CD4-positive, alpha-beta T cell treated with Interleukin-12 subunit alpha and Interleukin-12 subunit beta, for 1 hour (primary cell): ENCODE data around the gene CFHR2.
"Not testable (repeated sequence)": the region's sequence is repeated elsewhere in the genome, so short reads cannot be mapped to it uniquely, and the experiment has no call there.

Source experiments
- DNase-seq: peaks from one replicate; pipeline ENCODE4 v3.0.0-alpha.2; 2020

The CFHR2 gene

DNA sequence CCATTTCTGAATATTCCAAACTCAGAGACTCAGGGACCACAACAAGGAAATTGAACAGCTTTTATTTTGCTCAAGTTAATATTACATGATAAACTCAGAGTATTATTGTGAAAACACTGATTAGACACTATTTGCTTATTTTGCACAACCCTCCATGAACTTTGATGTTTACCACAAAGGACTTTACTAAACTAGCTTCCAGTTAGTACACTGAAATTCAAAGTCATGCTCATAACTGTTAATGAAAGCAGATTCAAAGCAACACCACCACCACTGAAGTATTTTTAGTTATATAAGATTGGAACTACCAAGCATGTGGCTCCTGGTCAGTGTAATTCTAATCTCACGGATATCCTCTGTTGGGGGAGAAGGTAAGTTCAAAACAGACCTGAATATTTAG lies at the start of gene CFHR2:
Gene CFHR2, plus strand, starts transcription at position 171 of the 400 bp plus-strand sequence. Its CDS starts 143 bp downstream, at position 314.
- DNase-seq = not testable (repeated sequence)

DNA sequence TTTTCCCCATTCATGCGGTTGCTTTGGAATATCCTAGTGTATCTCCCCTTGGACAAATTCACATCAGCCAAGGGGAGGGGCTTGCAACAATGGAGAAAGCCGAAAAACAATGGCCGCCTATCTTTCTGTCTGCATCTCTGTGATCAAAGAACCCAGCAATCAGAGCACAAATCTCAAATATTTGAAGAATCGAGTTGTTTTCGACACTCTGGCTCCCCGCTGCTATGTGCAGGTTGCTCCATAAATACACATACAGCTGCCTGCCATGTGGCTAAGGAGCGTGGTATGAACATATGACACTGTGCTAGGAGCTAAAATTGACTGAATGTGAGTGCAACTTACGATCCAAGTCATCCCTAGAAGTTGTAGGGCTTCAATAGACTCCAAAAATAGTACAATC lies 47.2 kb upstream of the CFHR2 start:
- DNase-seq = no peak

- DNase-seq = no peak
Observed at GRCh38 chr1:196897158-196897828, 46.2 kb upstream of the CFHR2 start.

DNA sequence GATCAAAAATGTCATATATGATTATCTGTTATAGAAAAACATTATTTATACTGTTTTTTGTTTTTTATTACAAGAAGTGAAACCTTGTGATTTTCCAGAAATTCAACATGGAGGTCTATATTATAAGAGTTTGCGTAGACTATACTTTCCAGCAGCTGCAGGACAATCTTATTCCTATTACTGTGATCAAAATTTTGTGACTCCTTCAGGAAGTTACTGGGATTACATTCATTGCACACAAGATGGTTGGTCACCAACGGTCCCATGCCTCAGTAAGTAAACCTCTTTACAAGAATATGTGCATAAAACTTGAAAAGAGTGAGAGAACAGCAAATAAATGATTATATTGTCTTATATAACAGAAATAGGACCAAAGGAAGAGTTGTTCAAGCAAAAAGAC lies 41.2 kb upstream of the CFHR2 start:
- DNase-seq = no peak

GRCh38 chr1:196910215-196910614 lies 33.3 kb upstream of the CFHR2 start:
- no peak for DNase-seq

DNA sequence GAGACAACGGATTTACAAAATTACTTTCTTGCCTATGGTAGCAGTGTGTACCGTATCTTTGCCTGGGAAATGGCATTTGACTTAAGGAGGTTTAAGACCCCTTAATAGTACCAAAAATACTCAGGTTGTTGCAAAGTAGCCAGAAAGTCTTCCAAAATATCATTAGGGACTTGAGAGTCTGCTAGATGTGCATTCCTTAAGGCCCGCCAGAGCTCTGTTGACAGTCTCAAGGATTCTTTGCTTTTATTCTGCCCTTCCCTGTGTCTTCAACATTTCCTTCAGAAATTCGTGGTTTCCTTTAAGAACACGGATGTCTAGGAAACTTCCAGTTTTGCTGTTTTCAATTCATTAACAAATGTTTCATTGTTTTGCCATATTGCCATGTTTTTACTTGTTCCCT lies 31.3 kb upstream of the CFHR2 start:
- DNase-seq = not testable (repeated sequence)

DNA sequence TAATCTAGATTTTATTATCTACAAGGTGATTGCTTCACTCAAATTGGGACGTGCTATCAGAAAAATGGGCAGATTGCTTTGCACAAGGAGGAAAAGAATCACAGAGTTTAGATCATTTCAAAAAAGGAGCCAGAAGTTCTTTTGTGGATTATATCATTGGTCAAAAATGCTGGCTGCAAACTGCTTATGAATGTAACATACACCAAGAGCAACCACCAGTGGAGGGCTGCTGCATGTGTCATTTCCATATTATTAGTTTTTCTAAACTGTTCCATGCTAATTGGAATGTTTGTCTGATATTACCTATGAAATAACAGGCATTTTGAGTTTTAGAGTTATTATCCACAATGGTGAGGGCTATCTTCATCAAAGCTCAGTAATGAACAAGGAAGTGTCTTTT lies 16.7 kb upstream of the CFHR2 start:
- DNase-seq = not testable (repeated sequence)

DNA sequence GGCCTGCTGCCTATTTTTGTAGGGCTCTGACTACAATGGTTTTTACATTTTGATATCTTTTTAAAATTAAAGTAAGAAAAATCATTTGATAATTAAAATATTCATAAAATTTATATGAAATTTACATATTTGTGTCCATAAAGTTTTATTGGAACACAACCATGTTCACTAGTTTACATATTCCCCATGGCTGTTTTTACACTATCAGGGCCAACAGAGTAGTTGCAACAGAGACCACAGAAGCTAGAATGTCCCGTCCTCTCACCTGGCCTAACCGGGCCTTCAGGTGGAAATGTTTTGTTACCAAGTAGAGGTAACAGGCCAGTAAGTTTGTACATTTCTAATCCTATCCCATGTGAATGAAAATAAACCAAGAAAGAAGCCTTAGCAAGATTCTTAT lies 10.7 kb upstream of the CFHR2 start:
- not testable (repeated sequence) for DNase-seq

DNA sequence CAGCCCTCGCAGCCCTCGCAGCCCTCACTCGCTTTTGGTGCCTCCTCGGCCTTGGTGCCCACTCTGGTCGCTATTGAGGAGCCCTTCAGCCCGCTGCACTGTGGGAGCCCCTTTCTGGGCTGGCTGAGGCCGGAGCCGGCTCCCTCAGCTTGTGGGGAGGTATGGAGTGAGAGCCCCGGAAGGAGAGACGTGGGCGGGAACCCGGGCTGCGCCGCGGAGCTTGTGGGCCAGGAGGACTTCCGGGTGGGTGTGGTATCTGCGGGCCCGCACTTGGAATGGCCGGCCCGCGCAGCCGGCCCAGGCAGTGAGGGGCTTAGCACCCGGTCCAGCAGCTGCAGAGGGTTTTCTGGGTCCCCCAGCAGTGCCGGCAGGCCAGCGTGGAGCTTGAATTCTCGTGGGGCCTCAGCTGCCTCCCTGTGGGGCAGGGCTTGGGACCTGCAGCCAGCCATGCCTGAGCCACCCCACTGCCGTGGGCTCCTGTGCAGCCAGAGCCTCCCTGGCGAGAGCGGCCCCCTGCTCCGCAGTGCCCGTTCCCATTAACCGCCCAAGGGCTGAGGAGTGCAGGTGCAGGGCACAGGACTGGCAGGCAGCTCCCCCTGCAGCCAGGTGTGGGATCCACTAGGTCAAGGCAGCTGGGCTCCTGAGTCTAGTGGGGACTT lies 9.9 kb upstream of the CFHR2 start:
- DNase-seq = no peak

- not testable (repeated sequence) for DNase-seq
Observed at GRCh38 chr1:196941474-196941873, 2.1 kb upstream of the CFHR2 start.

DNA sequence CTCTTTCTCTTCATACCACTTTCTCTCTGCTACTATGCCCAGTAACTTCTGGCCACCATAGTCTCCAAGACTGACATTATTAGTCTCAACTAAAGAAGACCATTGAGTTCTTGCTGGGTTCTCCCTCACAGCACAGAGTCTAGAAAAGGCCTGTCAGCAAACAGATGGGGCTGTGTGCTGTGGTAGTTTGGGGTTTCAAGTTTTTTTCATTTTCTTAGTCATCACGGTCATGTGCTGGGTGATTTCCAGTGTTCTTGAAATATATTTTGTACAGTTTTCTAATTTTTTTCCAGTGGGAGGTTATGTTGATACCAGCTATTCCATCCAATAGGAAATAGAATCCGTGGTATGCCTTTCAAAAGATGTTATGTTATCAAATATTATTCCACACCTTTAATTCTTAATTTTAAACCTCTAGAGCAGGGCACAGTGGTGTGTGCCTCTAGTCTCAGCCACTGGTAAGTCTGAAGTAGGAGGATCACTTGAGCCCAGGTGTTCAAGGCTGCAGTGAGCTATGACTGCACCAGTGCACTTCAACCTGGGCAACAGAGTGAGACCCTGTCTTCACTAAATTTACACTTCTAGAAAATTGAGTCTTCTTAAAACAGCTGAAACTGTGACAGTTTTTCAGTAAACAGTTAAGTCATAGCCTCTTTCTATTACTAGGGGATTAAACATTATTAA lies 8.3 kb downstream of the CFHR2 start:
- DNase-seq = no peak

- DNase-seq = no peak
Observed at GRCh38 chr1:196954778-196955177, 11.2 kb downstream of the CFHR2 start.

GRCh38 chr1:196955926-196956325 lies 12.4 kb downstream of the CFHR2 start:
- no peak for DNase-seq

GRCh38 chr1:196960854-196961253 lies 17.3 kb downstream of the CFHR2 start:
- DNase-seq = no peak

GRCh38 chr1:196970182-196970581 lies 26.6 kb downstream of the CFHR2 start:
- no peak for DNase-seq

GRCh38 chr1:196976278-196976677 lies 32.7 kb downstream of the CFHR2 start:
- DNase-seq = no peak

DNA sequence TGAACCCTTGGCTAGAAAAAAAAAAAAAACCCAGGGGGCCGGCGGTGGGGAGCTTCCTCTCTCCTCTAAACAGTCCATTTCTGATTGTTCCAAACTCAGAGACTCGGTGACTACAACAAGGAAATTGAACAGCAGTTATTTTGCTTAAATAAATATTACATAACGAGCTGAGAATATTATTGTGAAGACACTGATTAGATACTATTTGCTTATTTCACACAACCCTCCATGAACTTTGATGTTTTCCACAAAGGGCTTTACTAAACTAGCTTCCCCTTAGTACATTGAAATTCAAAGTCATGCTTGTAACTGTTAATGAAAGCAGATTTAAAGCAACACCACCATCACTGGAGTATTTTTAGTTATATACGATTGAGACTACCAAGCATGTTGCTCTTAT lies 33.7 kb downstream of the CFHR2 start, which contains the start of gene CFHR5:
Gene CFHR5, plus strand, starts transcription at position 279 of the 400 bp plus-strand sequence. Its CDS starts 109 bp downstream, at position 388.
- no peak for DNase-seq

GRCh38 chr1:196980859-196981258 lies 37.3 kb downstream of the CFHR2 start:
- DNase-seq = no peak

GRCh38 chr1:196982247-196982646 lies 38.7 kb downstream of the CFHR2 start:
- not testable (repeated sequence) for DNase-seq

DNA sequence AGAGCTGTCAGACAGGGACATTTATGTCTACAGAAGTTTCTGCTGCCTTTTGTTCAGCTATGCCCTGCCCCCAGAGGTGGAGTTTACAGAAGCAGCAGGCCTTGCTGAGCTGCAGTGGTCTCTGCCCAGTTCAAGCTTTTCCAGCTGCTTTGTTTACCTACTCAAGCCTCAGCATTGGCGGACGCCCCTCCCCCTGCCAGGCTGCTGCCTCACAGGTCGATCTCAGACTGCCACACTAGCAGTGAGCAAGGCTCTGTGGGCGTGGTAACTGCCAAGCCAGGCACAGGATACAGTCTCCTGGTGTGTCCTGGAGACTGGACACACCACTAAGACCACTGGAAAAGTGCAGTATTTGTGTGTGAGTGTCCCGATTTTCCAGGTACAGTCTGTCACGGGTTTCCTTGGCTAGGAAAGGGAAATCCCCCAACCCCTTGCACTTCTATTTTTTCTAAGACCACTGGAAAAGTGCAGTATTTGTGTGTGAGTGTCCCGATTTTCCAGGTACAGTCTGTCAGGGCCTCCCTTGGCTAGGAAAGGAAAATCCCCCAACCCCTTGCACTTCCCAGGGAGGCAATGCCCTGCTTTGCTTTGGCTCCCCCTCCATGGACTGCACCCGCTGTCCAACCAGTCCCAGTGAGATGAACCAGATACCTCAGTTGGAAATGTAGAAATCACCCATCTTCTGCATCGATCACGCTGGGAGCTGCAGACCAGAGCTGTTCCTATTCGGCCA lies 48.5 kb downstream of the CFHR2 start:
- not testable (repeated sequence) for DNase-seq

DNA sequence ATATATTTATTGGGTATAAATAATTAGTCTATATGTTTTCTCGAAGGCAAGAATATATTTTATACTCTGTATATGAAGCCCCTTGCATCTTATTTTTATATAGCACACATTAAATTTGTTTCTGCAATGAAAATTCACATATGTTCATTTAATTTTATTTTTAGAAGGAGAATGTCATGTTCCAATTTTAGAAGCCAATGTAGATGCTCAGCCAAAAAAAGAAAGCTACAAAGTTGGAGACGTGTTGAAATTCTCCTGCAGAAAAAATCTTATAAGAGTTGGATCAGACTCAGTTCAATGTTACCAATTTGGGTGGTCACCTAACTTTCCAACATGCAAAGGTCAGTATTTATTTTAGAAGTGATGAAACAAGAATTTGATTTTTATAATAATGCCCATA lies 50.4 kb downstream of the CFHR2 start:
- no peak for DNase-seq

DNA sequence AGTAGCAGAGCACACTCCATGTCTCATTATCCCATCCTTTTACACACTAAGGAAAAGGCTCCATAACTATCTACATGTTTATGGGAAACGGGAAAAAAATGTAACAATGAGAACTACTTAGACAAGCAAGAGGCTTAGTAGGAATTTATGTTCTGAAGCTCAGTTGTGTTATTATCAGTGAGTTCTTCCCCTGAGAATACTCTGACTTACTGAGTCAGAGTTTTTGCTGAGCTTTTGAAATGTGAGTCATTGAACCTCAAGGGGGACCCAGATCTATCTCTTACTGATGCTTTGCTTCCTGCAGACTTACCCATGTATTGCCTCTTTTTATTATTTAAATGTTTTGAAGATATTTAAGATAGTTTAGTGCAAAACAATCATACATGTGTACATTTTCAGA lies 53.9 kb downstream of the CFHR2 start:
- no peak for DNase-seq

GRCh38 chr1:197001828-197002227 lies 58.3 kb downstream of the CFHR2 start:
- DNase-seq = no peak
